Tongue (tissue), 2 donors: ENCODE results near the gene SMAD3. TPM values are rescaled to one million over a fixed set of nuclear protein-coding genes. Genes with fewer than 3 reads are reported as not detected.
"Not testable (repeated sequence)": the region's sequence is repeated elsewhere in the genome, so short reads cannot be mapped to it uniquely, and the experiment has no call there.

Experiments used
- DNase-seq: peaks from one replicate; pipeline ENCODE4 v3.0.0-alpha.2; 2015
- total RNA-seq: library from RNA; depleted of rRNA; stranded (reverse); fragments of >200 nt; gene quantifications from one replicate; pipeline ENCODE4 v1.2.3, GENCODE V29; 2014

The SMAD3 gene
- total RNA-seq, 1 donor from 2014 or later, result 37.8 TPM

DNA sequence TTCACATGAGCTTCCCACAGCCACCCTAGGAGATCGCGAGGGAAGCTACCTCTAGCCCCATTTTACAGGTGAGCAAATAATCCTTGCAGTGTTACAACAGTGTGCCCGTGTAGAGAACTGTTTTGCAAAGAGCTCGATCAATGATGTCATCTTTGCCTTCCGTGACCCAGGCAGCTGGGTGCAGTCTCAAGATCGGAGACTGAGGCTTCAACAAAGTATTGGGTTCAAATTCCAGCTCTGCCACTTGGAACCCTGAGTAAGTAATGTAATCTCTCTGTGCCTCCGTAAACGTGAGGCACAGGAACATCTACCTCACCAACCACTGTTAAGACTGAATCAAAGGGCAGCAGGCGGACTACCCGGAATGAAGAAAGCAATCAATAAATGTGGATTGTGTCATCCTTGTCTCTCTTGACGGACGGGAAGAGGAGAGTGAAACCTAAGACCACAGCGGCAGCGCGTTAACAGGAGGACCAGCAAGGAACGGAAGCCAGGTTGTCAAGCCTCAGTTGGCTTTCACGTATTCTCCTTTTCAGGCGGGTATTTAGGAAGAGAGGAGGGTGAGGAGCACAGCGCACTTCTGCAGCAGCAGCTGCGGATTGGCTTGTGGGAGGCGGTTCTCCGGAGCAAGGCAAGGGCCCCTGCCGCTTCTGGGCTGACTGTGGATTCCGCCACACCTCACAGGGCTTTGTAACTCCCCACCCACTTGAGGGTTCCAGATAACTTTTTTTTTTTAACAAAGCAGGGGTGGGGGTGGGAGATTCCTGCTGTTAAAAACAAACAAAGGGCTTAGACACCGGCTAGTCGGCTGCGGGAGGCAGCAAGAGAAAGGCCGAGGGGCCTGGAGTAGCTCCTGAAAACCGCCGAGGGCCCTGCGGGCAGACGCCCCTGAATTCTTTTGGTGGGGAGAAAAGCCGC lies 1.5 kb upstream of the SMAD3 start:
- DNase-seq, result peak; percentile 78

DNA sequence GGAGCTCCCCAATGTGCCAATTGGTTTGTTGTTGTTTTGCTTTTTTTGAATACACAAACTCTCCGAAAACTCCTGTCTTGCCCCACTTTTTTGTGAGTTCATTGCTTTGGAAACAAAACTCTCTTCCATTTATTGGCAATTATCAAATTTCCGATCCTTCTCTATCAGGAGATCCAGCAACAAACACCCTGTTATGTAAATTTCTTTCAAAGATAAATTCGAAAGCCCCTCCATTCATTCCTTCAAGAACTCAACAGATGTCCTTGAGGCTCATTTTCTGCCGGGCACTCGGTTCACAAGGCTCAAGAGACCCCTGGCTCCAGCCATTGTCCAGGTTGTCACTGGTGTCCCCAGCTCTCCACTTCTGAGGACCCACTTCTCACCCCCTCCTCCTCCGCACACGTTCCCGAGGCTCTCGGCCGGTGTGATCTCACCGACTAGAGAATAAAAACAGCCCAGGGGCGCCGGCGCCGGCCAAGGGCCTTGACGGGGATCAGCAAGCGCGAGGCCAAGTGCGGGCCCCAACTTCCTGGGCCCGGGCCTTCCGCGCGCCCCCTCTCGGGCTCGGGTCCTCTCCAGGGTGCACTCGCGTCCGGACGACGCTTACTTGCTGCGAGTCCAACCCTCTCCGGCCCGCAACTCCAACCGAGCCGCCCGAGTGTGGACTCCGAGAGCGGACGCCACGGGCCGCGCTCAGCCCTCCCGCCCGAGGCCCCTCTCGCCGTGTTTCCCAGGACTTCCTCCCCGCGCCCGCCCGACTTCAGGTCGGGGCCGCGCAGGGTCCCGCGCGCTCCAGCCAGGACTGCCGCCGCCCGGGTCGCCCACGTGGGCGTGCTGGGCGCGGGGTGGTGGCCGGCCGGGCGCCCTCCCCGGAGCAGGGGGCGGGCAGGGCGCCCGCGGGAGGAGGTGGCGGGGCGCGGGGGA lies 533 bp upstream of the SMAD3 start:
- no peak for DNase-seq

DNA sequence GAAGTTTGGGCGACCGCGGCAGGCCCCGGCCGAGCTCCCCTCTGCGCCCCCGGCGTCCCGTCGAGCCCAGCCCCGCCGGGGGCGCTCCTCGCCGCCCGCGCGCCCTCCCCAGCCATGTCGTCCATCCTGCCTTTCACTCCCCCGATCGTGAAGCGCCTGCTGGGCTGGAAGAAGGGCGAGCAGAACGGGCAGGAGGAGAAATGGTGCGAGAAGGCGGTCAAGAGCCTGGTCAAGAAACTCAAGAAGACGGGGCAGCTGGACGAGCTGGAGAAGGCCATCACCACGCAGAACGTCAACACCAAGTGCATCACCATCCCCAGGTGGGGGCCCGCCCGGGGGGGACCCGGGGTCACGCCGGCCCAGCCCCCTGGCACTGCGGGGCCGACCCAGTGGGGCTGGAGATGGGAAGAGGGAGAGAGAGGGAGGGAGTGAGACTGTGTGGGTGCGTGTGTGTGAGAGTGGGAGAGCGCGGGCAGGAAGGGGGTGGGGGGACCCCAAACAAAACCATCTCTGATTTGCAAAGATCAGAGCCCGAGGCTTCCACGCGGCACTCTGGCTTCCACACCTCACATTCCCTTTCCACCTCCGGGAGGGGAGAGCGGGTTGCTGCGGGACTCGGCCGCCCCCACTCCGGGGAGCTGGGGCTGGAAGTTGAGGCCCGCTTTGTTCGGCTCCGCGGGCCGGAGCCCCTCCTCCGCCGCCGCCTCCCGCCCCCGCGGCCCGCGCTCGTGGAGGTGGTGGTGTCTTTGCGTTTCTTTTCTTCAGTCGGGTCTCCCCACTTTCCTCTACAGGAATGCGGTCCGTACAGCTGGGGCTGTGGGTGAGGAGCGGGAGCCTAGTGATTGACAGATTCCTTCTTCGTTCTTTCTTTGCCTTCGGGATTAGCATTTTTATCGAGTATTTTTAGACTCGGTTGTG lies 898 bp downstream of the SMAD3 start:
- peak; percentile 55 for DNase-seq

GRCh38 chr15:67066959-67067853 lies 1.8 kb downstream of the SMAD3 start:
- DNase-seq, result peak; percentile 55

GRCh38 chr15:67067930-67068551 lies 2.6 kb downstream of the SMAD3 start:
- no peak for DNase-seq

- peak; percentile 59 for DNase-seq
Observed at GRCh38 chr15:67068710-67069400, 3.5 kb downstream of the SMAD3 start.

DNA sequence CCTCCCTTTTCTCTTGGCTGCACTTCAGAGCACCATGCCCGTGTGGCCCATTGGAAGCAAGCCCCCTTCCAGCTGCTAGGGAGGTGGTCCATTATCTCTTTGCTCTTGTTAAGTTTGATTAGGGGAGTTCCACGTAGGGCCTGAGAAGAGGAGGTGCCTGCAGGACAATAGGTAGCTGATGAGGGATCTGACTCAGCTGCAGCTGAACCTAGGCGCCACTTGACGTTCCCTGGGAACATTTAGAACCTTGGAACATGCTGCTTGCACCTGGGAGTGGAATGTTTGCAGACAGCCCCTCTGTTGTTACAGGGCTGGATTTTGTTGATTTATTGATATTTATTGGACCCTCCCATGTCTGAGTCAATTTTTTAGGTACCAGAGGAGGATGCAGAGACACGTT lies 4.7 kb downstream of the SMAD3 start:
- DNase-seq, result no peak

DNA sequence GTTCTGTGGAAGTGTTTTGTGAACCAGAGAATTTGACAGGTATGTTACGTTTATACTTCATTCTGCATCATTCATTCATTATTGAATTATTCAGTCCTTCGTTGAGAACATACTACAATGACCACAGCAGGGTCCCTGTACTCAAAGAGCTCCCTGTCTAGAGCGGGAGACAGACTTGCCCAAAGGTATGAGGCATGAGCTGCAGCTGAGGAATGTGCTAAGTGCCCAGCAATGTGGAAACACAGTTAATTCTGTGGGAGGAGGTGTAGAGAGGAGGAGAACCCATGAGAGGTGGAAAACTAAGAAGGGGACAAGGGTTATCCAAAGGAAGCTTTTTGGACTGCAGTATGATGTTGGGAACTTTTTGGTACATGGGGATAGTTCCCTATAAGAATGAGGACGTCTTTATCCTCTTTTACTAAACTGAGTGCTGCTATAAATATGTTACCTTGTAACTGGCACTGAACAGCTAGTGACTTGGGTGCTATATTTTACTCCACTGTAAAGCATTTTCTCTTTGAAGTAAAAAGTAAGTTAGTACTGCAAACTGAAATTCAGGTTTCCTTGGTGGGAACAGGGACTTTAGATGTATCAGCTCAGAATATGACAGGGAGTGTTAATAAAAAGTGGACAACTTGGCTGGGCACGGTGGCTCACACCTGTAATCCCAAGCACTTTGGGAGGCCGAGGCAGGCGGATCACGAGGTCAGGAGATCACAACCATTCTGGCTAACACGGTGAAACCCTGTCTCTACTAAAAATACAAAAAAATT lies 5.7 kb downstream of the SMAD3 start:
- DNase-seq, result no peak

- no peak for DNase-seq
Observed at GRCh38 chr15:67072442-67072841, 7.0 kb downstream of the SMAD3 start.

DNA sequence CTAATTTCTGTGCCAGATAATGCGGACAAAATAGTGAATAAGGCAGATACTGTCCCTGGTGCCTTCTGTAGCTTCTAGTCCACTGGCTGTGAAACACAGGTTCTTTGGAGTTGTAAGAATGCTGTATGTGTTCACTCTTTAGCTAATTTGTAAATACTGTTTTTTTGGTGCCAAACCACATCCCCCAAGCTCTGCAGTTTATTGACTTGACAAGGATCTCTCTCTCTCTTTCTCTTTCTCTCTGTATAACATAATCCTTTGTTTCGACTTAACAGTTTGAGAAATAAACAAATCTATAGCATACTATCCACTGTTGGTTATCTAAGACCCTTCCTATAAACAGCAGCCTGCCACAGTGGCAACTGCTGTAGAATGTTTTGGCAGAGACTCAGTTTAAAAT lies 7.6 kb downstream of the SMAD3 start:
- no peak for DNase-seq

DNA sequence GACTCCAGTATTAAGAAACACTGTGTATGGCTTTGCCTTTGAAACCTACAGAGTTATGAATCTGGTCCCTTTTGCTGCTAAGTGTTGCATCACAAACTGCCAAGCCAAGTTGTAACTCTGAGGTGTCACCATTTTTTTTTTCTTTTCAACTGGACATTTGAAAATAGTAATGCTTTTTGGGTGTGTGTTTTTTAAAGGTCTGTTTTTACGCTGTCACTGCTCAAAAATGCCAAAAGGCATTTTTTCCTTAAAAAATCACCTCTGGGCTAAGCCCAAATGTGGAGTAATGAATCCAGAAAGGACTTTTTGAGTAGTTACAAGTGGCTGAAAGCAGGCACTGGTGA lies 9.5 kb downstream of the SMAD3 start:
- no peak for DNase-seq

DNA sequence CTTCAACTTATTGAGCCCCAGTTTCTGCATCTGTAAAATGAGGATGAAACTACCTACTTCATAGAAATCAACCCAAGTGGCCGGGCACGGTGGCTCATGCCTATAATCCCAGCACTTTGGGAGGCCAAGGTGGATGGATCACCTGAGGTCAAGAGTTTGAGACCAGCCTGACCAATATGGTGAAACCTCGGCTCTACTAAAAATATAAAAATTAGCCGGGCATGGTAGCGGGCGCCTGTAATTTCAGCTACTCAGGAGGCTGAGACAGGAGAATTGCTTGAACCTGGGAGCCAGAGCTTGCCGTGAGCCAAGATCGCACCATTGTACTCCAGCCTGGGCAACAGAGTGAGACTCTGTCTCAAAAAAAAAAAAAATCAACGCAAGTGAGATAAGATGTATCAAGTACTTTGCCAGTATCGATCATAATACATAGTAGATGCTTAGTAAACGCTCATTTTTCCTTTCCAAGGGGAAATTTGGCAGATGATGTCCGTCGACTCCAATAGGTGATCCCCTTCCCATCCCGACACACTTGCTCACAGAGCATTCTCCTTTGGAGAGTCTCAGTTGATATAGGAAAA lies 10.2 kb downstream of the SMAD3 start:
- not testable (repeated sequence) for DNase-seq

- DNase-seq, result no peak
Observed at GRCh38 chr15:67076147-67076843, 10.9 kb downstream of the SMAD3 start.

DNA sequence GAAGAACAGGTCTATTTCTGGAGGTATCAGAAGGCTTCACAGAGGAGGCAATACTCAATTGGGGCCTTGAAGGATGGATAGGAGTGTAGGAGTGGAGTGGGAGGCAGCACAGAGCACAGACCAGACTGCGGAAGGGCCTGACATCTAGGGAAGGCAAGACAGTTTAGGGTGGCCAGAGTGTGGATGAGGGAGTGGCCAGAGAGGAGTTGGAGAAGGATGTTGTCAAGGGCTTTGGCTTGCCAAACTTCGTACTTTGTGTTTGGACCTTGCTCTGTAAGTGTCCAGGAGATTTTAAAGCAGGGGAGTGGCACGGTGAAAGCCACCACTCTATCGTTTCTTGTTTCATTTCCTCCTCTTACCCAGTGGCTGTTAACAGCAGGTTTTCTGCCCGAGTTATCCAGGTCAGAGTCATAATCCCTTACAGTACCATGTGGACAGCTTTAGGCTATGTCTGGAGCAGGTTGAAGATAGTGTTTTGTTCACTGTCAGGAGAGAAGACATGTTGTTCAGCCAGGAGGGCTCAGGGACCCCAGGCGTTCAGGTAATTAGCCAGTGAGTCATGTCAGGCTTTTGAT lies 12.3 kb downstream of the SMAD3 start:
- DNase-seq, result no peak

- DNase-seq, result no peak
Observed at GRCh38 chr15:67079361-67079760, 14.0 kb downstream of the SMAD3 start.

DNA sequence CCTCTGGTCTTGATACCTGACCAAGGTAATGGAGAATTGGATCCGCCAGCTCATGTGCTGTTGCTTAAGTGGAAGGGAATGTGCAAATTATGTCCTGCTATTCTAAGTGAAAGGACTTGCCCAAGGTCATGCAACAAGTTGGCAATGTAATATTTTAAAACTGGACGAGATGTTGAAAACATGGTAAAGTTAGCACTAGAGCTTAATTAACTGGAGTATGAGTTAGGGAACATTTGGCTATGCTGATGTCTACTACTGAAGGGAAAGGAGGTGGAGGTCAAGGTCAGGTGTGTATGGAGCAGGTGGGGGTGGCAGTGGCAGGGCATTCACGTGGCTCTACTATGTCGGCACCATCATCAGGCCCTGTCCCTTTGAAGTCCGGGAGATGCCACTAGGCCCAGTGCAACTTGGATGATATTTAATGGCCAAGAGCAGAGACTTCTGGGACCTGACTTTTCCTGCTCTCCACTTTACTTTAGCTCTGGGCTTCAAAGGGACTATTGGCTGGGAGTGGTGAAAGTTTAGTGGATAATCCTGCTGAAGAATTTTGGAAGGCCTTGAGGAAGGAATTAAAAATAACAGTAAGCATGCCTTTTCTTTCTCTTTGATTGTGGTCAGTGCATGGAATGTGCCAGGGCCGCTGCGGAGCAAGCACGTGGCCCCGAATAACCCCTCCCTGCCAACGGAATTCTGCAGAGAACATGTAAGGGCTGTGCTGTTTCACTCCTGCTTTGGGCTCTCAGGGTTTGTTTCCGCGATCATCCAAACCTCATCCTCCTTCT lies 14.9 kb downstream of the SMAD3 start:
- DNase-seq, result no peak

- peak; percentile 67 for DNase-seq
Observed at GRCh38 chr15:67080900-67081431, 15.6 kb downstream of the SMAD3 start.
